ENCODE results near the gene RPTOR.

RPTOR gene

DNA sequence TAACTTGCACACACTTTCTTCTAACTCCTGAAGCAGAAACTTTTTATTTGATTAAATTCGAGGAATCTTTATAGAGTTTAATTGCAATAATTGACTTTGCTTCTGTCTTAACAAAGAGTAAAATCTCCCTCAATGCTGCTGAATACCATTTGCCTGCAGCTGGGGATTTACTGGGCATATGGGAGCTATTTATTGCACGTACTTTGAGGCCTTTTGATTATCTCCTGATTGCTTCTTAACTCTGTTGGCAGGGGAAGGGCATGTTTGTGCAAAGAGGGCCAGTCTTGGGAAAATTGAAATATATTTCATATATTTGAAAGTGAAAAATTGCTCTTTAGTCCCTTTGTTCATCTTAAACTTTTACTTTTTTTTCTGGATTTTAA, 290.2 kb downstream of the RPTOR start:
- Histone ChIP-seq H3K27ac (no peak overlapping the region), H3K4me3 (no peak overlapping the region)
- no peak for TF ChIP-seq CTCF (IDR thresholded peaks at IDR 0.05)
- DNase-seq (ENCODE audit: low spot score): no peak

- no peak for TF ChIP-seq CTCF (IDR thresholded peaks at IDR 0.05)
- Histone ChIP-seq H3K27ac (no peak overlapping the region), H3K4me3 (no peak overlapping the region)
- DNase-seq (ENCODE audit: low spot score): no peak
These were observed 291.4 kb downstream of the RPTOR start for GRCh38 chr17:80835816-80836657.

DNA sequence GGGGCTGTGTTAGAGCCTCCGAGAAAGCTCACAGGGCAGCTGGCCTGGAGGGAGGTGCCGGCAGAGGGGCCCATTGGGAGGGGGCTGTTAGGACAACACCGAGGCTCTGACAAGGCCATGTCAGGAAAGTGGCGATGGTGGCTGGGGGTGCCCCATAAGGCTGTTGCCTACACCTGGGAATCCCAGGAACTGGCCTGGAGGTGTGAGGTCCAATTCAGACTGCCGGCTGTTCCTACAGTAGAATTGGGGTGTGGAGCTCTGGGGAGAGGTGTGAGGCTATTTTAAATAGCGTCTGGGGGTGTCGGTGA, 292.0 kb downstream of the RPTOR start:
- no peak for DNase-seq (ENCODE audit: low spot score)
- H3K4me3 ChIP-seq: no peak overlapping the region
- no peak overlapping the region for H3K27ac ChIP-seq
- TF ChIP-seq CTCF (IDR thresholded peaks at IDR 0.05): no peak

- TF ChIP-seq CTCF (IDR thresholded peaks at IDR 0.05): no peak
- no peak overlapping the region for H3K27ac ChIP-seq
- DNase-seq (ENCODE audit: low spot score): no peak
These were observed 292.4 kb downstream of the RPTOR start for GRCh38 chr17:80836971-80837481.

GRCh38 chr17:80837711-80838110, 293.1 kb downstream of the RPTOR start:
- no peak for TF ChIP-seq CTCF (IDR thresholded peaks at IDR 0.05)
- Histone ChIP-seq H3K4me3 (no peak overlapping the region), H3K27ac (no peak overlapping the region)
- no peak for DNase-seq (ENCODE audit: low spot score)

More at GRCh38 chr17:80836971-80837481, 292.4 kb downstream of the RPTOR start:
- no peak overlapping the region for H3K4me3 ChIP-seq

DNA sequence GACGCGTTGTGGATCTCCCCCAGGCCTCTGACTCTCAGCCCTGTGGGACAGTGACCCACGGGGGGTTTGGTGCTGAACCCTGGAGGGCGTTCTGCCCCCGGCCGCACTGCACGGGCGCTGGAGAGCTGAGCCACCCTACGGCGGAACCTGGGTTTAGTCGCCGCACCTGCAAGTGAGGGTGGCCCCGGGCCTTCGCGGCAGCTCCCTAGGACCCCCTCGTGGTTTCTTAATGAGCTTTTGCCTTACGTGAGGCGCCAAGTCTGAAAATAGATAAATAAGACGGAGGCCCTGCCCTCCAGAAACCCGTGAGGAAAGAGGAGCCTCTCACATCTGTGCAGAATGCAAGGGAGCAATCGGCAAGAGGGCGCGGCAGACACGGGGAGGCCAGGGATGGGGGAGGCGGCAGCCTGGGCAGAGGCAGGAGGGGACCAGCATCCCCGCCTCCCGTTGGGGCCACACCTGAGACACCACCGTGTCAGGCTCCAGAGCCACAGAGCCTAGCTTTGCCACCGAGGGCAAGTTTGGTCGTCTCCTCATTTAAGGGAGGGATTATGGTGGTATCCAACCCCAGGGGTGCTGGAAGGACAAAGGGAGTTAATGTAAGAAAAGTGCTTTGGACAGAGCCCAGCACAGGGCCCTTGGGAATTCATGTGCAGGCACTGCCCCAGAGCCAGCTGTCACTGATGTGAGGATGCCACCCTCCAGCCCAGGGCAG, 293.8 kb downstream of the RPTOR start:
- Histone ChIP-seq H3K4me3 (no peak overlapping the region), H3K27ac (no peak overlapping the region)
- TF ChIP-seq CTCF (IDR thresholded peaks at IDR 0.05): no peak
- DNase-seq (ENCODE audit: low spot score): no peak

- TF ChIP-seq CTCF (IDR thresholded peaks at IDR 0.05): no peak
- no peak overlapping the region for H3K27ac ChIP-seq
- DNase-seq (ENCODE audit: low spot score): no peak
- no peak overlapping the region for H3K4me3 ChIP-seq
These were observed 294.3 kb downstream of the RPTOR start for GRCh38 chr17:80839026-80839345.

Data from coronary artery (tissue), 2 donors.